Esophagus squamous epithelium (tissue), 4 donors: ENCODE data around the gene RALGPS2.

Experiments
- POLR2A ChIP-seq, 4 donors: fragments of 450-650 bp; IDR thresholded peaks; one replicate each; pipeline ENCODE4 v1.6.1; 2017; ENCODE audit warnings: antibody characterized with exemption in 4 of 4, mild to moderate bottlenecking in 4 of 4, moderate library complexity in 3 of 4
- TF ChIP-seq, protein P1 (sequence below), 6 experiments: fragments of 450-650 bp in 4 of 6; fragments of 200-600 bp in 2 of 6; sonication (generic) in 2 of 6; IDR thresholded peaks; one replicate each; pipeline ENCODE4 v1.5.1; 2016 to 2019; ENCODE audit warnings: antibody characterized with exemption in 6 of 6, mild to moderate bottlenecking in 4 of 6, moderate library complexity in 4 of 6

DNA sequence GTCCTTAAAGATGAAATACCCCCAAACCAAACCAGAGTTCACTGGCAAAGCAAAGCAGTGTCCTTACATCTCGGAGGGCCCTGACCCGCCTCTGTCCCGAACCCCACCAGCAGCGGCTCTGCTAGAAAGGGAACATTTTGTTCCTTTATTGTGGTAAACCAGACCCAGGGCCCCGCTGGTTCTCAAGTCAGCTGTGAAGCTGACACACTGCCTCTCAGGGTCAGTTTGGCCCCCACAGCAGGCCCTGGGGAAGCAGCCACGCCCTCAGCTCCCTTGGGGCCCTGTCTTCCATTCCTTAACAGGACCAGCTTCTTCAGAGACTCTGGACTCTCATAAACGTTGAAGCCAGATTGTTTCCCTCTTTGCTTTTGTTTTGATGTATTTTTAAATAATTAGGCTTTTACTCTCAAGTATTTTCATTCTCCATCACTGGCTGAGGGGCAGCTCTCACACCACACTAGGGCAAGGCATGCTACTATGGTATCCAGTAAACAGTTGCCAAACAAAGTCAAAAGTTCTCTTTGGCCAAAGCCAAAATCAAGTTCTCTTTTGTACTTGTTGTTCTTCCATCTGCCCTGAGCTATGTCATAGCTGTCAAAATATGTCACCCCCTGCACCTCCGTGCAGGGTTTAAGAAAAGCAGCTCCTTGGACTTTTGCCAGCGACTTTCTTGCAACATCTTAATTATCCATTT lies 207.0 kb downstream of the RALGPS2 start:
- TF ChIP-seq POLR2A (IDR thresholded peaks at IDR 0.05): peak in 1 of 4 donors; percentile 33
- TF ChIP-seq, protein P1, sequence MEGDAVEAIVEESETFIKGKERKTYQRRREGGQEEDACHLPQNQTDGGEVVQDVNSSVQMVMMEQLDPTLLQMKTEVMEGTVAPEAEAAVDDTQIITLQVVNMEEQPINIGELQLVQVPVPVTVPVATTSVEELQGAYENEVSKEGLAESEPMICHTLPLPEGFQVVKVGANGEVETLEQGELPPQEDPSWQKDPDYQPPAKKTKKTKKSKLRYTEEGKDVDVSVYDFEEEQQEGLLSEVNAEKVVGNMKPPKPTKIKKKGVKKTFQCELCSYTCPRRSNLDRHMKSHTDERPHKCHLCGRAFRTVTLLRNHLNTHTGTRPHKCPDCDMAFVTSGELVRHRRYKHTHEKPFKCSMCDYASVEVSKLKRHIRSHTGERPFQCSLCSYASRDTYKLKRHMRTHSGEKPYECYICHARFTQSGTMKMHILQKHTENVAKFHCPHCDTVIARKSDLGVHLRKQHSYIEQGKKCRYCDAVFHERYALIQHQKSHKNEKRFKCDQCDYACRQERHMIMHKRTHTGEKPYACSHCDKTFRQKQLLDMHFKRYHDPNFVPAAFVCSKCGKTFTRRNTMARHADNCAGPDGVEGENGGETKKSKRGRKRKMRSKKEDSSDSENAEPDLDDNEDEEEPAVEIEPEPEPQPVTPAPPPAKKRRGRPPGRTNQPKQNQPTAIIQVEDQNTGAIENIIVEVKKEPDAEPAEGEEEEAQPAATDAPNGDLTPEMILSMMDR (IDR thresholded peaks at IDR 0.05): no peak
